Fibroblast of skin of right biceps (primary cell): ENCODE data around the gene EYA4.

Experiments used
- DNase-seq: peaks from one replicate; pipeline ENCODE4 v3.0.0-alpha.2; 2013

The EYA4 gene

GRCh38 chr6:133242637-133243585 lies 1.8 kb downstream of the EYA4 start:
- no peak for DNase-seq

DNA sequence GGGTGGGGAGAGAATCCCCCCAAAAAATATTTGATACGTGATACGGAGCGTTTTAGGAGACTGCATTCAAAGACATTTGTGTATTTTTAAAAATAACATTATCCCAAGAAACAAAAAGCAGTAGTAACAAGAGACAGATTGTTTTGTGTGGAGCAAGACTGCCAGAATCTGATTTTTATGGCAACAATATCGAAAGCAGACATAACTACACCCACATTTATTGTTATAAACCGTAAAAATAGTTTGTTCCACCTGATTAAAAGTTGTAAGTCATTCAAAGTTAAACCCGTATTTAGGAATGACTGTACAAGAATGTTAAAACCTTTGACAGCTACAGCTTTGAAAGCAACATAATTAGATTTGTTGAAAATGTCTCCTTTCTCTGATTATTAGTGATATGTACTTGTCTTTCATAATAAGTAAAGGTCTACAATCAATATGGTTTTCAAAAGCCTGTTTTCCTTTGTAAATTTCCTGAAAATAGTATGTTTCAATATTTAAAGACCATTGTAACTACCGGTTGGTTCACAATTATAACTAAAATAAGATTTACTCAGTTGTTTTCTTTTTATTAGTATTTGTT lies 2.7 kb downstream of the EYA4 start:
- DNase-seq = no peak

DNA sequence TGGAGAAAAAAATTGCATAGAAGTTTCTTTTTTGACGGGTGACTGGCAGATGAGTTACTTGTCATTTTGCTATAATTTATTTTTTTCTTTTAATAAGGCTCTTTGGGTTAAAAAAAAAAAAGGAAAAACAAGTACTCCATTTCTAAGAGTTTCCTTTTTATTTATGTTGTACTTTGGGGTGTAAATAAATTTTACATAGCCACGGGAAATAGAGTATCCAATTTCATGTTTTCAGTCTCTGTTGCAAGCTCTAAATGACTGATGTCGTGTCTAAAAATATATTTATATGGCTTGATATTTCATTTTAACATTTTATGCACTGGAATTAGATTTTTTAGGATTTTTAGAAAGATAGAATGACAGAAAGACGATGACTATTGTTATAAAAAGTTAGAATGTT lies 3.4 kb downstream of the EYA4 start:
- DNase-seq = no peak

DNA sequence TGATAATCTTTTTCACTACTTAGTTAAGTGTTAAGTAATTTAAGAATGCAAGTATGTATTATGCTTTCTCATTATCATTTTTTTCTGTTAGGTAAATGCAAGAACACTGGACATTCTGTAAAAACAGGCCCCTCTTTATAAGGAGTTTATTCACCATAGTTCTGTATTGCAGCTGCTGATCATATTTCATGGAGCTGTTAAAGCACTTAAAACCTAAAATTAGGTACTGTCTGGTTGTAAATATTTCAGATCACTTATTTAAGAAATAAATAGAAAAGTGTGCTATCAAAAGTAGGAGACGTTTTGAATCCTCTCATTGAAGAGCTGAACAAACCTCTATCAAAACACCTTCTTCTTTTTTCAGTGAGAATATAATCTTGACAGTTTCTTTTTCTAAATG lies 3.9 kb downstream of the EYA4 start:
- DNase-seq = no peak

- no peak for DNase-seq
Observed at GRCh38 chr6:133245422-133245903, 4.3 kb downstream of the EYA4 start.

DNA sequence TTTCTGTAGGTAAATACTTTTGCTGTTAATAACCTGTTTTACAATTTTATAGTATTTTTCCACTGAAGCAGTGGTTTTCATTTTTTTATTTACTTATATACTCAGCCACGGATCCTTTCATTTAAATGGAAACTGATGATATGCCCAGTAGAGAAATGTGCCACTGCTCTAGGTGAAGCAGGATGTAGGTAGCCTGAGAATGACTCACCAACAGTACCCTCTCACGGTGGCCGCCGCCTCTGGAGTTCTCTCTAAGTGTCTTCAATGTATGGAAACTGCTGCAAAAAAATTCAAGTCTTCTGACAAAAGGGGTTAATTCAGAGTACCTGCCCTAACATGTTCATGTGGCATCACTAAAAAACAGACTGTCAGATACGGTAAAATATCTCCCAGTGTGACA lies 6.4 kb downstream of the EYA4 start:
- DNase-seq = no peak

DNA sequence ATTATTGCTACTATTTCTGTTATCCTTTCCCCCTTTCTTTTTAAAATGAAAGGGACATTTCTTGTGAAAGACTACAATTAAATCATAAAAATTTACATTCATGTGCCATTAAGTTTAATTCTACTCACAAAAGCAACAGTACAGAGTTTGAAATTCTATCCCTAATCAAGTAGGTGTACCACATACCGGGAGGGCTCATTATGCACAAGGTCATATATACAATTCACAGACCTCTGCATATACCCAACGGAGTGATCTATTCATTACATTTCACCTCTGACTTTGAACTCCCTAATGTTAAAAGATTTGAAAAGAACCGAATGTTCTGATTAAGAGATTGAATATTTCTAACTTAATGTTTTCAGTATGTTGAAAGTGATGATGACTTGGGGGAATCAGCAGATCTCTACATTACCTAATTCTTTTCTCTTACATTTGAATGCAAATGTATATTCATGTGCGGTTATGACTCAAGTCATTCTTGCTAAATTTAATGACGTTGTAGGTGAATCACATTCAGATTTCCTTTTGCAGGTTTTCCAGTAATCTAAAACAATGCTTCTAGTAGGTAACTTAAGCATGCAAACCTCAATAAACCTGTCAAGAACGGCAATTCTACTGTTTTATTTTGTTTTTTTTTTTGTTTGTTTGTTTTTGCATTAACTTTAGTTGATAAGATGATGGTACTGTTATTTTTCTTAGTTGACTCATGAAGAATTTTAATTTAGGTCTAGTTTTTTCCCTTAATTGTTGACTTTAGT lies 7.3 kb downstream of the EYA4 start:
- peak; percentile 67 for DNase-seq

DNA sequence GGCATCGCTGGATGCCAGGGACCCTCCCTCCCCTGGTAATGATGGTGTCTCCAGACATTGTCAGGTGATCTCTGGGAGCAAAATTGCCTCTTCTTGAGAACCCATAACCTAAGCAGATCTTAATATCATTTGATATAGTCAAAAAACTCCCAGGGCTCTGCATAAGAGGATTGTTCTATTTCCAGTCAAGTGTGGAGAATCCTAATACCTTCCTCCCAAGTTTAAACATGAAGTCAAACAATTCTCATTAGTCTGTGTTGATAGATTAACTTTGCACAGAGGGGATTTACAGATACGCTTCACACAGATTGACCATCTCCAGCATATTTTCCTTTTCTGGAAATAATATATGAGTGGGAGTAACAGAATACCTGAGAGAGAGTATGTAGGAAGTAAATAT lies 10.5 kb downstream of the EYA4 start:
- no peak for DNase-seq

- DNase-seq = peak; percentile 36
Observed at GRCh38 chr6:133254552-133255228, 13.5 kb downstream of the EYA4 start.

DNA sequence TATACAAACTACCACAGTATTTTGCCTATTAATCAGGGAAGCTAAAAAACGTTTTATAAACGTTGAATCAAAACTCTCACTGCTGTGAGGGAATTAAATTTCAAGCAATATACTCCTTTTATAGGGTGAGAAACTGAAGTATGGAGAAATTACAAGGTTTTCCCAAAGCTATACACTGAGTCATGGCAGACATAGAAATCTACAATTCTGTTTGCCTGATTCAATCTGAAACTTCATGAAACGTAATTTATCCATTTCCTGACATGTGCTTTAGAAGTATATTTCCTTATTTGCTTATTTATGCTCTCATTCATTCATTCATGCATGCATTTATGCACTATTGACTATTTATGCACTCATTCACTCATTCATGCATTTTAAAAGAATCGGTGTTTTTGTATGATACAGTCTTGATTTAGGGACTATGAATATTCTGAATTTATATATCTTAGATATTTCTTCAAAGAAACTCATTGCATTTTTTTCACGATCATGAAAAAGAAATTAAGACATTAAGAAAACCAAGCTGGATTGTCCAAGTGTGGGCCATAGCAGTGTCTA lies 16.5 kb downstream of the EYA4 start:
- DNase-seq = no peak

- no peak for DNase-seq
Observed at GRCh38 chr6:133259561-133259960, 18.4 kb downstream of the EYA4 start.

- DNase-seq = no peak
Observed at GRCh38 chr6:133262804-133263203, 21.6 kb downstream of the EYA4 start.

DNA sequence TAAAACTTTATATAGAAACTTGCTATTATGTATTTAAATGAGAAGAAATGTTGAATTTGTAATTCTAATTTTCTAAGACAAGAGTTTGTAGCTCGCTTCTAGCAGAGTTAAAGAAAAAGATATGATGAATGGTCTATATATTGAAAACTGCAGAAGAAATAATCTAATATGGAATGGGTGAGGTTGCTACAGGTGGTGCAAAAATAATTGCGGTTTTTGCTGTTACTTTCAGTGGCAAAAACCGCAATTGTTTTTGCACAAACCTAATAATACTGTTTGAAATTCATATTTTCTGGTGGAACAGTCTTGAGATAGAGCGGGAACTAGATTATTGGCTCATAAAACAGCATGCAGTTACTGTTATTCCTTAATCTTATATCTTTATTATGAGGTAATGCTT lies 23.9 kb downstream of the EYA4 start:
- DNase-seq = no peak

GRCh38 chr6:133266186-133266585 lies 25.0 kb downstream of the EYA4 start:
- no peak for DNase-seq

DNA sequence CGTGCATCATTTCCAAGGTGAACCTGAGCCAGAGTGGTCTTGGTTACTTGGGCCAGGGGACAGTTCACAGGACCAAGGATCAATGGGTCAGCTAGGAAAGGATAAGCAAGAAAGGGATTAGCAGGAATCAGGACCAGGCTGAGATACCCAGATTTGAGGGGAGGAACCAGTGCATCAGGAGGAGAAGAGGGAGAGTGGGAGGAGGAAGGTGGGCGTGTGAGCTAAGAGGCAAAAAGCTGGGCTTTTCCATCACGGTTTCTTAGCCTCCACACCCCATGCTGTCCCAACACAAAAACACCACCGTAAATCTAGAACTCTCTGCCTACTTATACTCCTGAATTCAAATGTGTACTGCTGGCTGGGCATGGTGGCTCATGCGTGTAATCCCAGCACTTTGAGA lies 27.5 kb downstream of the EYA4 start:
- DNase-seq = no peak

DNA sequence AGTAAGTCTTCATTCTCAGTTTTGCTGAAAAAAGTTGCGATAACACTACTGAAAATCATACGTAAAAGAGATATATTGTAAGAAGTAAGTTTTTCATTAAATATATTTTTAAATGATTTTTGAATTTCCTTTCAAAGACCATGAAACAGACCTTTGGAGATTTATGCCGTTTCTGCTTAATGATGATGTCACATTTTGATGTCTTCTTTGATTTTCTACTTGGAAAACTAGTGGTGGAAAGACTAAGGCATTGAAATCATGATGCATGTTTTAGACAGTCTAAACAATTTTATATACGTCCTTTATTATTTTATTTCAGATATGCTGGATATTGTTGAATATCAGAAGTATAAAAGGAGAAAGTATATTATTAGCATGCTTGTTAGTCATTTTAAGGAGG lies 33.7 kb downstream of the EYA4 start:
- DNase-seq = no peak

GRCh38 chr6:133275213-133275612 lies 34.1 kb downstream of the EYA4 start:
- no peak for DNase-seq

DNA sequence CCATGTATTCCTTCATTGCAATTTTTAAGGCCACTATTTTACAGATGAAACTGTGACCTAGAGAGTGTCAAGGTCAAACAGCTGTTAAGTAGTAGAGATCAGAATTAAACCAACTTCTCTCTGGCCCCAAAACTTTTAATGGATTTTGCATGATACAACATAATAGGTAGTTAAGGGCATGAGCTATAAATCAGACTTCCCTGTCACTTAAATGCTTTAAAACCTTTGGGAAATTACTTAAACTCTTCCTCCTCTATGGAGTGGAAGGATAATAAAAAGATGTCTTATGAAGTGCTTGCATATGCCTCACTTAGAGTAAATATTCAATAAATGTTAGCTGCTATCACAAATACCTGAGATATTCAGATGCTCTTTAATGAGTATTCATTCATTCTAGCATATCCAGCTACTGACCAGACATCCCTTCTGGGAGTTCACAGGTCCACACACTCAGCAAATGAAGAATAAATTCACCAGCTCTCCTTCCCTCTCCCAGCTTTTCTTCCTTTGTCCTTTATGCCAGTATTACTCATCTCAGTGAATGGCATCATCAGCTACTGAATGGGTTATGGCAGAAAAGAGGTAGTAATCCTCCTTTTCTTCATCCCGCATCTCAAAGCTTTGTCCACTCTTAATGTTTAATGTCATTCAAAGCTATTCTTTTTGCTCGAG lies 36.2 kb downstream of the EYA4 start:
- DNase-seq = no peak

DNA sequence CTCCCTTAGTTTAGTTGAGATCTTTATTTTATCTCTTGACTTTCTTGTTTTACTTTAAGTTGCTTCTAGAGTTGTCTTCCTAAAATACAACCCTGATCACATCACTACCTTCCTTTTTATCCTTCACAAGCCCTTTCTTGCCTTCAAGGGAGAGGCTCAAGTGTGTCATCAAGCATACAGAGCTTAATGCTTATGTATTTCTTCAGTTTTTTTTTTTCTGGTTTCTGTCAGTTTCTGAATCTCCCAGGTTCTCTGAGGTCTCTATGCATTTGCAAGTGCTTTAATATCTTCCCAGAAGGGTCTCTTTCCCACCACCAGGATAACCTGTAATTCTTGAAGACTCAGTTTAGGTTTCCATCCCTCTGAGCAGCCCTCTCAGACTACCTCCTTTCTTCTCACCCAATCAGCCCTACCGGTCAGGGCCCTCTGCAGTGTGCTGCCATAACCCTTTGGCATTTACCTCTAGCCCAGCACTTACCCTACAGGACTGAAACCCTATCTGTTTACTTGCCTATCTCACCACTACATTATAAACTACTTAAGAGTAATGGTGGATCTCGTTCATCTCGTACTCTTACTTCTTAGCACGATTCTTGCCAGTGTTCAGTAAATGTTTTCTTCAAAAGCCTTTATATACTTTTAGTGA lies 36.9 kb downstream of the EYA4 start:
- DNase-seq = no peak

DNA sequence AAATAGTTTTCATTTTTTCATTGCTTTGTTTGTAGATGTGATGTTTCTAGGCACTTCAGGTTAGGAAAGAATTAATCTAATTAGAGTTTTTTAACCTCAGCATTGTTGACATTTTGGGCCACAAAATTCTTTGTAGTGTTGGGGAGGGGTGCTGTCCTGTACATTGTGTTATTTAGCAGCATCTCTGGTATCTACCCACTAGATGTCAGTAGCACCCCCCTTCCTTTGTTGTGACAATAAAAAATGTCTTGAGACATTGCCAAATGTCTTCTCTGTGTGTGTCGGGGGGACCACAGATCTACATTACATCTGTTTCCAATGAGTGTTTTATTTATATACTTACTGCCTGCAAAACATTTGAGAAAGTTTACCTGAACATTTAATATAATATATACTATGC lies 45.6 kb downstream of the EYA4 start:
- DNase-seq = peak; percentile 36

GRCh38 chr6:133288662-133289061 lies 47.5 kb downstream of the EYA4 start:
- no peak for DNase-seq
